Renal cortex interstitium (tissue), 15 donors: Measurements from ENCODE around the gene TMEM255B. TPM values are rescaled to one million over a fixed set of nuclear protein-coding genes. Genes with fewer than 3 reads are reported as not detected.
"Not testable (repeated sequence)": the region's sequence is repeated elsewhere in the genome, so short reads cannot be mapped to it uniquely, and the experiment has no call there.

Experiments
- DNase-seq, 11 donors: peaks; one replicate each; pipeline ENCODE4 v3.0.0-alpha.2; 2013; ENCODE audit warnings: low read depth in 9 of 11, low spot score in 4 of 11; ENCODE audit errors: extremely low read depth in 1 of 11
- long read RNA-seq, 16 experiments: transcript quantifications; one replicate each; lab custom pipeline, GENCODE V29; 2026
- polyA plus RNA-seq, 3 donors: library from polyadenylated mRNA; unstranded; fragments of 120-200 nt; gene quantifications; one replicate each; pipeline ENCODE4 v1.2.1, GENCODE V29; 2013; ENCODE audit not compliant: insufficient read length in 3 of 3

TMEM255B gene
- polyA plus RNA-seq, result 10 to 100 TPM in 1 of 3 donors, 1 to 10 TPM in 2; 4.9 to 10.7 (median 7.0) TPM
- long read RNA-seq, donor 1, full-length matches to known transcripts, result 2 of 2 reads
- long read RNA-seq, donor 1, partial matches to known transcripts, result 0 of 2 reads
- long read RNA-seq, donor 1, other reads (novel, unspliced or antisense), result 0 of 2 reads
- long read RNA-seq, donor 2, result 0 reads
- long read RNA-seq, donor 3, partial matches to known transcripts, result 0 of 4 reads
- long read RNA-seq, donor 3, other reads (novel, unspliced or antisense), result 0 of 4 reads
- long read RNA-seq, donor 4, full-length matches to known transcripts, result 4 of 4 reads
- long read RNA-seq, donor 4, partial matches to known transcripts, result 0 of 4 reads
- long read RNA-seq, donor 4, other reads (novel, unspliced or antisense), result 0 of 4 reads
- long read RNA-seq, donor 5, result 0 reads
- long read RNA-seq, donor 6, full-length matches to known transcripts, result 1 of 1 reads
- long read RNA-seq, donor 6, partial matches to known transcripts, result 0 of 1 reads
- long read RNA-seq, donor 6, other reads (novel, unspliced or antisense), result 0 of 1 reads
- long read RNA-seq, donor 7, full-length matches to known transcripts, result 4 of 4 reads
- long read RNA-seq, donor 7, partial matches to known transcripts, result 0 of 4 reads
- long read RNA-seq, donor 7, other reads (novel, unspliced or antisense), result 0 of 4 reads
- long read RNA-seq, donor 8, result 0 reads
- long read RNA-seq, donor 9, result 0 reads
- long read RNA-seq, donor 10, partial matches to known transcripts, result 0 of 3 reads
- long read RNA-seq, donor 10, other reads (novel, unspliced or antisense), result 0 of 3 reads
- long read RNA-seq, donor 11, result 0 reads
- long read RNA-seq, donor 12, result 0 reads
- long read RNA-seq, donor 13, result 0 reads
- long read RNA-seq, donor 14, full-length matches to known transcripts, result 2 of 2 reads
- long read RNA-seq, donor 14, partial matches to known transcripts, result 0 of 2 reads
- long read RNA-seq, donor 14, other reads (novel, unspliced or antisense), result 0 of 2 reads
- long read RNA-seq, donor 15, full-length matches to known transcripts, result 2 of 2 reads
- long read RNA-seq, donor 15, partial matches to known transcripts, result 0 of 2 reads
- long read RNA-seq, donor 15, other reads (novel, unspliced or antisense), result 0 of 2 reads
- long read RNA-seq, donor 16, full-length matches to known transcripts, result 2 of 2 reads
- long read RNA-seq, donor 16, partial matches to known transcripts, result 0 of 2 reads
- long read RNA-seq, donor 16, other reads (novel, unspliced or antisense), result 0 of 2 reads

GRCh38 chr13:113758651-113759524, at the start of gene TMEM255B:
Gene TMEM255B (plus strand): TSS chr13:113759226. CDS start chr13:113759270, 44 bp downstream.
- peak in 9 of 11 donors; percentile 41 to 75 (median 56) for DNase-seq

- DNase-seq, result no peak
Measured at GRCh38 chr13:113722921-113723320, 36.1 kb upstream of the TMEM255B start.

- no peak for DNase-seq
Measured at GRCh38 chr13:113723410-113724015, 35.5 kb upstream of the TMEM255B start.

- DNase-seq, result no peak
Measured at GRCh38 chr13:113724016-113724758, 34.8 kb upstream of the TMEM255B start.

GRCh38 chr13:113724780-113725315, 34.2 kb upstream of the TMEM255B start:
- DNase-seq, result peak in 8 of 11 donors; percentile 42 to 67 (median 60)

- DNase-seq, result not testable (repeated sequence)
Measured at GRCh38 chr13:113725329-113726105, 33.5 kb upstream of the TMEM255B start.

GRCh38 chr13:113726106-113726821, 32.8 kb upstream of the TMEM255B start:
- not testable (repeated sequence) for DNase-seq

GRCh38 chr13:113726961-113727411, 32.0 kb upstream of the TMEM255B start:
- DNase-seq, result no peak

GRCh38 chr13:113728571-113729054, 30.4 kb upstream of the TMEM255B start:
- no peak for DNase-seq

GRCh38 chr13:113729187-113730019, 29.6 kb upstream of the TMEM255B start:
- DNase-seq, result no peak

GRCh38 chr13:113730258-113730691, 28.8 kb upstream of the TMEM255B start:
- no peak for DNase-seq

GRCh38 chr13:113730831-113731191, 28.2 kb upstream of the TMEM255B start:
- DNase-seq, result no peak

GRCh38 chr13:113731192-113732175, 27.5 kb upstream of the TMEM255B start:
- no peak for DNase-seq
